GM10847 (cell line): ENCODE measurements around the gene GABRA1.

Experiments used
- POLR2A ChIP-seq: IDR thresholded peaks from 2 replicates; pipeline ENCODE4 v1.6.1; 2011; ENCODE audit not compliant: insufficient read length; ENCODE audit errors: extremely low read depth

The GABRA1 gene

GRCh38 chr5:161847941-161848391 lies at the start of gene GABRA1:
GABRA1 (plus strand) TSS chr5:161848120; CDS start chr5:161850811, 2,691 bp downstream.
- TF ChIP-seq POLR2A = no peak

DNA sequence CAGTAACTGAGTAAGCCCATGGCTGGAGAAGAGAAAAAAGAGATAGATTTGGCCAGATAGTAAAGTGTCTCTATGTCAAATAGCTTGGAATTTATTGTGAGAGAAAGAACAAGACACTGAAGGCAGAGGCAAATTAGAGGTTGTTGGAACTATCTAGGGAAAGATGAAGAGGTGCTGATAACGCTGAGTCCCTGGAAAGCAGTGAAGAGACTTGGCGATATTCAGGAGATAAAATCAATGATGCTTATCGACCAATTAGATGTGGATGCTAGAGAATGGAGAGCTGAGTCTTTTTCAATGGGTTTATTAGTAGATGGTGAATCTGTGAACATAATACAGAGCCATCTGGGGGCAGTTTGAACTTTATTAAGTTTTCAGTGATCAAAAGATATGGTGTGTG lies 48.6 kb upstream of the GABRA1 start:
- TF ChIP-seq POLR2A = no peak

DNA sequence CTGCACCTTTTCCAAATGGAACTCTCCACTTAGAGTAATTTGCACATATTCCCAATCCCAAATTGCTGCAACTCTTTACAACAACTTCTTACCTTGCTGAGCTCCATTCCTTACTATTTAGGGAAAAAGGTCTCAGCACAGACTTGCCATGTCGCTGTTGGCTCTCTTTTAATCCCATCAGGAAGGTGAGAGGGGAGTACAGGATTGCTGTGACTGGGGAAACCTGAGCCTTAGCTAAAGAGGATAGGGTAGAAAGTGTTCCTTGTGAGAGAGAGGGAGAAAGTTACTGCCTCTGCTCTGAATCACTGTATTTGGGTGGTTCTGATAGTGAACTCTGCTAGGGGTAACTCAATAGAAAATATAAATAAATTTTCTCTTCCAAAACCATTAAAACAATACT lies 43.7 kb upstream of the GABRA1 start:
- TF ChIP-seq POLR2A = no peak

GRCh38 chr5:161846746-161847145 lies 1.2 kb upstream of the GABRA1 start:
- no peak for TF ChIP-seq POLR2A

- no peak for TF ChIP-seq POLR2A
Observed at GRCh38 chr5:161847447-161847846, 473 bp upstream of the GABRA1 start.

DNA sequence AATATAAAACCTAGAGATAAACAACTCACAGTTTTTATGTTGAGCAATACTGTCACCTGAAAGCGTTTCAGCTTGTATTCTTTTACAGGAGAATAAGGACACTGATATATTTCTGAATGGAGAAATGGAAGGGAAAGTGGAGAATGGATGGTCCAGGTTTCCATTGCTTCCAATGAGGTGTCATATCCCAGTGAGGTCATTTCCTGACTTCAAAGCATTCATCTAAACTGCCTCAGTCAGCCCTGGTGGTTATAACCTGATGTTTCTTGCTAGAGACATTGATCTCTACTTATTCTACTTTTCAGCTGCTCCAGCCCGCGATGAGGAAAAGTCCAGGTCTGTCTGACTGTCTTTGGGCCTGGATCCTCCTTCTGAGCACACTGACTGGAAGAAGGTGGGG lies 2.6 kb downstream of the GABRA1 start:
- no peak for TF ChIP-seq POLR2A

DNA sequence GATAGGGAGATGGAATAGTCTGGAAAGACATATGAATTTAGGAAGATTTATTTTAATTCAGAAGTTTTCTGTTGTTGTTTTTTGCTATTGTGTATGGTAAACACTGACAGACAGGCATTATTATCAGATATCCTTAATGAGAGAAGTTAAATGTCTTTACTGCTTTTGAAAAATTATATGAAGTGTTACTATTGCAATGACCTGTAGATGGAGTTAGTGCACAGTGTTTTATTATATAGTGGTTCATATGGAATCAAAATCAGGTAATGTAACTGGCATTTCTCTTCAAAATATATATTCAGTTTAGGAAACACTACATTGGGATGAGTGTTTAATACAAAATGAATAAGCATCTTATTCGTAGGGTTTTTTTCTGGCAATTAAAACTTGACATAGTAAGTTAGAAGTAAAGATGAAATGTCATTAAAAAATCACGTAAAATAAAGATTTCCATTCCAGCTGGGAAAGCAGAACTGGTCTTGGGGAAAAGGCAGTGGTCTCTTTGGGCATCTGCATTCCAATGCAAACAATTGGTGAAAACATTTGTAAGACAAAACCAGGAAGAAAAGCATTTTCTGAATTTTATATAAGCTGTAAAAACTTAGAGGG lies 3.9 kb downstream of the GABRA1 start:
- no peak for TF ChIP-seq POLR2A

GRCh38 chr5:161857358-161857757 lies 9.4 kb downstream of the GABRA1 start:
- TF ChIP-seq POLR2A = no peak

DNA sequence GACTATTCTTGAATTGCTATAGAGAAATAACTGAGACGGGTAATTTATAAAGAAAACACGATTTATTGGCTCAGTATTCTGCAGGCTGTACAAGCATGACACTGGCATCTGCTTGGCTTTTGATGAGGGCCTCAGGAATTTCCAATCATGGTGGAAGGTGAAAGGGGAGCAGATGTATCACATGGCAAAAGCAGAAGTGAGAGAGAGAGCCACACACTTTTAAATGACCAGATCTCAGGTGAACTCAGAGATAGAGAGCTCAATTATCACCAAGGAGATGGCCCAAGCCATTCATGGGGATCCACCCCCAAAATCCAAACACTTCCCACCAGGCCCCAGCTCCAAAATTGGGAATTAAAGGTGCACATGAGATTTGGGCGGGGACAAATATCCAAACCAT lies 15.3 kb downstream of the GABRA1 start:
- no peak for TF ChIP-seq POLR2A

DNA sequence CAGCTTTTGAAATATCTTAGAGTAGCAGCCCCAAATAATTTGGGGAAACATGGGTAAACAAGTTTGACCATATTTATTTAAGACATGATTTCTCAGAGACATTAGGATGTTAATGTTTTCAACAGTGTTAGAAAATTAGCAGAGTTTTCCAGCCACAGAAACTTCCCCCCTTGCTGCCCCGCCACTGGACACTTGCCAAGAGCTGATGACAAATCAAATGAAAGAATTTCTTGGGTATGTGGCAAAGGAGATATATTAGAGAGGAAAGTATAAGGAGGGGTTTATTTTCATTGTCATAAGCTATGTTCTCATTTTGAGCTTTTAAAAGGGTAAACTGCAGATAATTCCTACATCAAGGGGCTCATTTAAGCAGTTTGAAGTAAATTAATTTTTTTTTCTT lies 15.9 kb downstream of the GABRA1 start:
- no peak for TF ChIP-seq POLR2A

DNA sequence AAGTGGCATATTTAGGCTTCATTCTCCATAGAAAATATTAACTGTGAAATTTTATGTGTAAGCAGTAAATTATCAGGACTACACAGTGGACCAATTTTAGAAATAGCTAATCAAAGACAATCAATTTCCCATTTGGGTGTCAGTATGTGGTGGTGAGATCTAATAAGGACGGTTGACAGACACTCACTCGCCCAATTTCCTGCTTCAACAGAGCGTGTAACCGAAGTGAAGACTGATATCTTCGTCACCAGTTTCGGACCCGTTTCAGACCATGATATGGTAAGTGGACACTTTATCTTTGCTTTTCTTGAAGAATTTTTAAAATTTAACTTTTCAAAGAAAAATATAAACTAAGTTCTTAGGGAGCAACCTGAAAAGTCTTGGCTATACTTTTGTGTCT lies 17.6 kb downstream of the GABRA1 start:
- no peak for TF ChIP-seq POLR2A

- no peak for TF ChIP-seq POLR2A
Observed at GRCh38 chr5:161889971-161890370, 42.1 kb downstream of the GABRA1 start.

DNA sequence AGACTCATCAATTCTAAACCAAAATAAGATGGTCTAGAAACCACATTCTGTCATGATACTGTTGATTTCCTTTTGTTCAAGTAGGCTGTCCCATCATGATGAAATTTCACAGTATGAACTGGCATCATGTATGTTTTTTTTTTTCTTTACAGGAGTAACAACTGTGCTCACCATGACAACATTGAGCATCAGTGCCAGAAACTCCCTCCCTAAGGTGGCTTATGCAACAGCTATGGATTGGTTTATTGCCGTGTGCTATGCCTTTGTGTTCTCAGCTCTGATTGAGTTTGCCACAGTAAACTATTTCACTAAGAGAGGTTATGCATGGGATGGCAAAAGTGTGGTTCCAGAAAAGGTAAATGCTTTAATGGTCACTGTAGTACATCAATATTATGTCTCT lies 47.6 kb downstream of the GABRA1 start:
- no peak for TF ChIP-seq POLR2A

DNA sequence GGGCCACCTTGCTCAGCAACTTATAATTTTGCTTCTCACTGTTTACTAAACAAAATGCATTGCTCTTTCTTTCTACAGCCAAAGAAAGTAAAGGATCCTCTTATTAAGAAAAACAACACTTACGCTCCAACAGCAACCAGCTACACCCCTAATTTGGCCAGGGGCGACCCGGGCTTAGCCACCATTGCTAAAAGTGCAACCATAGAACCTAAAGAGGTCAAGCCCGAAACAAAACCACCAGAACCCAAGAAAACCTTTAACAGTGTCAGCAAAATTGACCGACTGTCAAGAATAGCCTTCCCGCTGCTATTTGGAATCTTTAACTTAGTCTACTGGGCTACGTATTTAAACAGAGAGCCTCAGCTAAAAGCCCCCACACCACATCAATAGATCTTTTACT lies 49.1 kb downstream of the GABRA1 start:
- TF ChIP-seq POLR2A = no peak

DNA sequence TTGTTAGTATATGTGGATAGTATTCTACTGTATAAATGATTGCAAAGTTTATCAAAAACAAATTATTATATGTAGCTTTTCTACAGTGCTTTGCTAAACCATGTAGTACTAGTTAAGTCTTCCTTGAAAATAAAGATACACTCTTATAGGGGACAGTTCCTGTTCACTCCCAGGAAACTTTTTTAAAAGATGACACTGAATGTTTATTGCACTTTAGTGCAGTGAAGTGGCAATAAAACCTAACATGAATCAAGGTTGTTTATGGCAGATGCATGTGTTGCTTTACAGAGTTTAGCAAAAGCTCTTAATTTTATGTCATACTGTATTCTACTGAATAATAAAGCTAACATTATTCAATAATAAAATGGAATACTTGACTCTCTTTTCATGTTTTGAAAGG lies 51.7 kb downstream of the GABRA1 start:
- no peak for TF ChIP-seq POLR2A

DNA sequence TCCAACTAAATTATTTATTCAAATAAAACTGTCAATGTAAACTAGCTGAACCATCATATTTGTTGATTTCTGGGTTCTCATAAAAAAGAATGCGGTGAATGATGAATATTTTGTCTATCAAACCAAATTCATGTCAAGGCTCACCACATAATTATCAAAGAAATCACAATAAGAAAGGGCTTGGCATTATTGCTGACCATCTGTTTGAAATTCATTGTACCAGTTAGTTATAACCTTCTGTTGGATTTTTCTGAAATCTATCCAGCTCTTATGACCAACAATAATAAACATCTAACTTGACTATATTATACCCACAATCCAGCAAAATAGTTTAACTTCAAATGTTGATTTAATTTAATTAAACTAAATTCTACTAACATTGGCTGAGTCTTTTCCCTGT lies 53.1 kb downstream of the GABRA1 start:
- no peak for TF ChIP-seq POLR2A

- no peak for TF ChIP-seq POLR2A
Observed at GRCh38 chr5:161921781-161922180, 73.9 kb downstream of the GABRA1 start.
